Adrenal gland (tissue), 12 donors: ENCODE results near the gene PTPRD. TPM values are rescaled to one million over a fixed set of nuclear protein-coding genes. Genes with fewer than 3 reads are reported as not detected.

Experiments used
- DNase-seq, 7 donors: peaks; one replicate each; pipeline ENCODE4 v3.0.0-alpha.2; 2019 to 2020
- H3K27ac ChIP-seq, 5 donors: fragments of 200-600 bp; sonication (generic) in 4 of 5; 1 replicate in 3 of 5; 2 replicates in 2 of 5; pipeline versions ENCODE4 v1.5.1 to v1.8.0; 2016 to 2020; ENCODE audit warnings: mild to moderate bottlenecking in 1 of 5
- H3K27me3 ChIP-seq: fragments of 200-600 bp; 2 replicates; pipeline ENCODE4 v1.8.0; 2021
- H3K36me3 ChIP-seq, 2 donors: fragments of 200-600 bp; replicated peaks in 1 of 2; 1 replicate in 1 of 2; 2 replicates in 1 of 2; pipeline versions ENCODE4 v1.5.1 to v1.8.0; 2018 to 2022
- H3K4me1 ChIP-seq, 2 donors: fragments of 200-600 bp; replicated peaks in 1 of 2; 1 replicate in 1 of 2; 2 replicates in 1 of 2; pipeline versions ENCODE4 v1.5.1 to v1.8.0; 2018 to 2021
- H3K4me3 ChIP-seq, 4 donors: fragments of 200-600 bp; sonication (generic) in 3 of 4; one replicate each; pipeline ENCODE4 v1.5.1; 2016 to 2018
- H3K9me3 ChIP-seq, 3 donors: fragments of 200-600 bp; sonication (generic) in 1 of 3; replicated peaks in 1 of 3; 1 replicate in 2 of 3; 2 replicates in 1 of 3; pipeline versions ENCODE4 v1.5.1 to v1.8.0; 2016 to 2021
- CTCF ChIP-seq, 6 experiments: fragments of 450-650 bp in 4 of 6; fragments of 200-600 bp in 2 of 6; sonication (generic) in 1 of 6; IDR thresholded peaks; 1 replicate in 5 of 6; 2 replicates in 1 of 6; pipeline versions ENCODE4 v1.5.1 to v1.8.0; 2016 to 2021; ENCODE audit warnings: antibody characterized with exemption in 6 of 6, mild to moderate bottlenecking in 2 of 6, moderate library complexity in 1 of 6
- POLR2A ChIP-seq, 2 donors: fragments of 450-650 bp; IDR thresholded peaks; one replicate each; pipeline ENCODE4 v1.6.1; 2017; ENCODE audit warnings: antibody characterized with exemption in 2 of 2, mild to moderate bottlenecking in 2 of 2, moderate library complexity in 1 of 2
- WGBS, 4 donors: extraction: QIAGEN DNeasy Blood & Tissue Kit in 2 of 4; methylation state at CpG; one replicate each; pipeline versions ENCODE4 v1.1.5 to v1.1.7; 2013 to 2017; 5-methylcytosine and 5-hydroxymethylcytosine counted together
- intact Hi-C, 2 donors: fragments of 100-400 bp; cut with DNase I; formaldehyde crosslinking; loops; one replicate each; pipeline versions ENCODE4 v1.14.1 to v1.15.0; 2022 to 2023
- polyA plus RNA-seq, 3 donors: library from polyadenylated mRNA; stranded (reverse); fragments of 200-250 nt in 2 of 3; fragments of 350-450 nt in 1 of 3; fragmentation: Illumina TruSeq in 1 of 3; extraction: RNeasy Lipid Tissue Mini Kit (QIAGEN cat#74804) in 1 of 3; gene quantifications; one replicate each; pipeline ENCODE4 v1.2.3, GENCODE V29; 2013 to 2014
- total RNA-seq, 9 donors: library from RNA; depleted of rRNA in 4 of 9; stranded (reverse); fragments of >200 nt in 4 of 9; fragments of 120-200 nt in 1 of 9; fragmentation: NEBNext Ultra II Directional in 1 of 9; extraction: Animal tissue kit (Norgen Biotek cat#: 25700) in 1 of 9; gene quantifications; one replicate each; pipeline versions ENCODE4 v1.1.0 to v1.2.4, GENCODE V29; 2013 to 2023
- donor health status: healthy with polysubstance abuse.
- donor health status: Bipolar disorder and iron deficiency.
- donor health status: DM: yes; HTN: yes; CAD: no.
- donor health status: DM: no; HTN: no; CAD: no.
- donor health status: DM: no; HTN: no; CAD: no.
- donor health status: DM: yes; HTN: yes; CAD: no.

The PTPRD gene
- total and polyA plus RNA-seq, 12 donors = 0.61 to 71.2 (median 4.5) TPM

- H3K27me3 ChIP-seq = no peaks in the 10 kb centered on the region
- H3K9me3 ChIP-seq = no peaks in the 10 kb centered on the region
- H3K4me3 ChIP-seq = no peak overlapping the region
- no peaks in the 10 kb centered on the region for H3K4me1 ChIP-seq
- no peaks in the 10 kb centered on the region for H3K36me3 ChIP-seq
- TF ChIP-seq CTCF (IDR thresholded peaks at IDR 0.05) (no peak), POLR2A (IDR thresholded peaks at IDR 0.05) (no peak)
- 49 to 56% (median 54%) methylated on average over 5 of the region's 5 CpGs for WGBS, 4 donors
- no peak for DNase-seq
- H3K27ac ChIP-seq = no peak overlapping the region
- intact Hi-C loops = no loop called here
These were observed 765.1 kb downstream of the PTPRD start for GRCh38 chr9:9847750-9848149.

- TF ChIP-seq CTCF (IDR thresholded peaks at IDR 0.05) (no peak), POLR2A (IDR thresholded peaks at IDR 0.05) (no peak)
- 12 to 31% (median 23%) methylated on average over 1 of the region's 1 CpG for WGBS, 4 donors
- Histone ChIP-seq H3K27ac (no peak overlapping the region), H3K27me3 (no peaks in the 10 kb centered on the region), H3K9me3 (no peaks in the 10 kb centered on the region), H3K36me3 (no peaks in the 10 kb centered on the region), H3K4me3 (no peak overlapping the region), H3K4me1 (no peaks in the 10 kb centered on the region)
- intact Hi-C loops = no loop called here
- DNase-seq = no peak
These were observed 766.2 kb downstream of the PTPRD start for GRCh38 chr9:9846557-9846956.

- Histone ChIP-seq H3K36me3 (no peaks in the 10 kb centered on the region), H3K4me3 (no peak overlapping the region), H3K27ac (no peak overlapping the region), H3K27me3 (no peaks in the 10 kb centered on the region), H3K4me1 (no peaks in the 10 kb centered on the region), H3K9me3 (no peaks in the 10 kb centered on the region)
- intact Hi-C loops = no loop called here
- DNase-seq = no peak
- no peak for TF ChIP-seq CTCF (IDR thresholded peaks at IDR 0.05)
- no peak for TF ChIP-seq POLR2A (IDR thresholded peaks at IDR 0.05)
These were observed 792.4 kb downstream of the PTPRD start for GRCh38 chr9:9820436-9820835.

- no peak overlapping the region for H3K4me3 ChIP-seq
- no peaks in the 10 kb centered on the region for H3K27me3 ChIP-seq
- 85 to 91% (median 90%) methylated on average over 5 of the region's 5 CpGs for WGBS, 4 donors
- H3K4me1 ChIP-seq = no peaks in the 10 kb centered on the region
- no peaks in the 10 kb centered on the region for H3K9me3 ChIP-seq
- no peak overlapping the region for H3K27ac ChIP-seq
- DNase-seq = no peak
- H3K36me3 ChIP-seq = no peaks in the 10 kb centered on the region
- intact Hi-C loops = no loop called here
- TF ChIP-seq CTCF (IDR thresholded peaks at IDR 0.05) (no peak), POLR2A (IDR thresholded peaks at IDR 0.05) (no peak)
These were observed 792.9 kb downstream of the PTPRD start for GRCh38 chr9:9819886-9820285.
